Esophagus squamous epithelium (tissue), 5 donors: Measurements from ENCODE around the gene FAM174C. TPM values are rescaled to one million over a fixed set of nuclear protein-coding genes. Genes with fewer than 3 reads are reported as not detected.
A peak's percentile ranks its signal among the peaks of the same experiment; 100 is the strongest.

ENCODE experiments used
- DNase-seq: peaks from one replicate; lab custom pipeline; 2025; lab: John Stamatoyannopoulos, UW
- H3K27ac ChIP-seq, 4 donors: fragments of 200-600 bp; sonication (generic); one replicate each; pipeline ENCODE4 v1.5.1; 2016 to 2019; ENCODE audit warnings: mild to moderate bottlenecking in 1 of 4
- H3K27me3 ChIP-seq, 4 donors: fragments of 200-600 bp; sonication (generic); 1 replicate in 3 of 4; 2 replicates in 1 of 4; pipeline versions ENCODE4 v1.5.1 to v1.6.0; 2017 to 2021; ENCODE audit warnings: antibody characterized with exemption in 1 of 4
- H3K36me3 ChIP-seq, 3 donors: fragments of 200-600 bp; sonication (generic); one replicate each; pipeline ENCODE4 v1.5.1; 2016 to 2019
- H3K4me1 ChIP-seq, 3 donors: fragments of 200-600 bp; sonication (generic); one replicate each; pipeline ENCODE4 v1.5.1; 2017 to 2019
- H3K4me3 ChIP-seq, 4 donors: fragments of 200-600 bp; sonication (generic); 1 replicate in 3 of 4; 2 replicates in 1 of 4; pipeline ENCODE4 v1.5.1; 2016 to 2019; ENCODE audit warnings: mild to moderate bottlenecking in 2 of 4, moderate library complexity in 1 of 4
- H3K9me3 ChIP-seq, 3 donors: fragments of 200-600 bp; sonication (generic); one replicate each; pipeline ENCODE4 v1.5.1; 2016 to 2019
- CTCF ChIP-seq, 6 experiments: fragments of 450-650 bp in 4 of 6; fragments of 200-600 bp in 2 of 6; sonication (generic) in 2 of 6; IDR thresholded peaks; one replicate each; pipeline ENCODE4 v1.5.1; 2016 to 2019; ENCODE audit warnings: antibody characterized with exemption in 6 of 6, mild to moderate bottlenecking in 4 of 6, moderate library complexity in 4 of 6
- POLR2A ChIP-seq, 4 donors: fragments of 450-650 bp; IDR thresholded peaks; one replicate each; pipeline ENCODE4 v1.6.1; 2017; ENCODE audit warnings: antibody characterized with exemption in 4 of 4, mild to moderate bottlenecking in 4 of 4, moderate library complexity in 3 of 4
- WGBS, 2 donors: methylation state at CpG; one replicate each; pipeline ENCODE4 v1.1.5; 2018; 5-methylcytosine and 5-hydroxymethylcytosine counted together
- intact Hi-C: fragments of 100-400 bp; cut with DNase I; formaldehyde crosslinking; loops from one replicate; pipeline ENCODE4 v1.15.0; 2022
- total RNA-seq, 4 donors: library from RNA; depleted of rRNA; stranded (reverse); fragments of >200 nt; gene quantifications; one replicate each; pipeline ENCODE4 v1.1.0, GENCODE V29; 2016
- donor health status: DM: yes; HTN: yes; CAD: no.

Gene FAM174C
- total RNA-seq, 4 donors from 2014 or later = 31.5 to 69.8 (median 50.5) TPM

GRCh38 chr19:1240925-1241324 is 34.4 kb upstream of the FAM174C start:
- Histone ChIP-seq H3K27ac (peak overlapping the region; percentile 79 to 99 (median 94)), H3K27me3 (peaks cover 0 to 13% (median 0%) of the 10 kb centered on the region in 4 donors), H3K36me3 (peaks cover 0 to 13% (median 0%) of the 10 kb centered on the region in 3 donors), H3K4me3 (peak overlapping the region in 2 of 4 donors; percentile 93 to 96), H3K4me1 (peaks cover 65 to 94% (median 78%) of the 10 kb centered on the region in 3 donors), H3K9me3 (no peaks in the 10 kb centered on the region)
- TF ChIP-seq CTCF (IDR thresholded peaks at IDR 0.05) (no peak), POLR2A (IDR thresholded peaks at IDR 0.05) (no peak)
- 70% methylated on average over 8 of the region's 15 CpGs; no CpG with 5 or more reads in 1 of the 2 donors for WGBS, 2 donors
- no peak for DNase-seq
- intact Hi-C loops = no loop called here

GRCh38 chr19:1241417-1242095 is 33.8 kb upstream of the FAM174C start, which contains the start of gene ATP5F1D:
TSS of gene ATP5F1D (plus strand) at chr19:1241751. CDS start at chr19:1241851, 100 bp downstream.
- intact Hi-C loops = no loop called here
- H3K4me3 ChIP-seq = peak within 1 kb of the TSS; percentile 65 to 96 (median 94)
- 1 to 4% methylated on average over 8 to 32 of the region's 79 CpGs for WGBS, 2 donors

GRCh38 chr19:1243768-1244692 is 31.3 kb upstream of the FAM174C start:
- intact Hi-C loops = loop anchor here (2.0 kb wide), 1 partner anchor 23 kb away; no protein-coding TSS in a partner anchor
- no peak for DNase-seq
- TF ChIP-seq CTCF (IDR thresholded peaks at IDR 0.05) = peak; percentile 92 to 98 (median 98)
- peak in 1 of 4 donors; percentile 21 for TF ChIP-seq POLR2A (IDR thresholded peaks at IDR 0.05)
- peak overlapping the region; percentile 90 to 100 (median 98) for H3K27ac ChIP-seq
- peak overlapping the region; percentile 19 to 60 (median 40) for H3K4me3 ChIP-seq
- H3K4me1 ChIP-seq = peaks cover 67 to 91% (median 67%) of the 10 kb centered on the region in 3 donors
- no peaks in the 10 kb centered on the region for H3K9me3 ChIP-seq
- peaks cover 0 to 13% (median 0%) of the 10 kb centered on the region in 3 donors for H3K36me3 ChIP-seq
- 21 to 80% methylated on average over 3 to 14 of the region's 33 CpGs for WGBS, 2 donors
- H3K27me3 ChIP-seq = no peaks in the 10 kb centered on the region

More at GRCh38 chr19:1241417-1242095, 33.8 kb upstream of the FAM174C start, which contains the start of gene ATP5F1D:
- H3K36me3 ChIP-seq = peaks cover 0 to 13% (median 0%) of the 10 kb centered on the region in 3 donors
- TF ChIP-seq CTCF (IDR thresholded peaks at IDR 0.05) = peak in 1 of 6 experiments; percentile 20
- peak in 3 of 4 donors; percentile 29 to 82 (median 41) for TF ChIP-seq POLR2A (IDR thresholded peaks at IDR 0.05)
- peak within 1 kb of the TSS; percentile 92 to 99 (median 96) for H3K27ac ChIP-seq
- peaks cover 67 to 94% (median 78%) of the 10 kb centered on the region in 3 donors for H3K4me1 ChIP-seq
- H3K27me3 ChIP-seq = peaks cover 0 to 9% (median 0%) of the 10 kb centered on the region in 4 donors
- DNase-seq = no peak
- no peaks in the 10 kb centered on the region for H3K9me3 ChIP-seq

GRCh38 chr19:1244693-1245451 is 30.5 kb upstream of the FAM174C start:
- H3K4me1 ChIP-seq = peaks cover 64 to 84% (median 67%) of the 10 kb centered on the region in 3 donors
- peak overlapping the region; percentile 90 to 100 (median 98) for H3K27ac ChIP-seq
- H3K9me3 ChIP-seq = no peaks in the 10 kb centered on the region
- H3K4me3 ChIP-seq = peak overlapping the region; percentile 19 to 60 (median 40)
- no peak for DNase-seq
- no peaks in the 10 kb centered on the region for H3K27me3 ChIP-seq
- H3K36me3 ChIP-seq = peaks cover 0 to 15% (median 0%) of the 10 kb centered on the region in 3 donors
- WGBS, 2 donors = 0 to 37% methylated on average over 1 to 6 of the region's 31 CpGs
- intact Hi-C loops = loop anchor here (2.0 kb wide), 1 partner anchor 22 kb away; no protein-coding TSS in a partner anchor
- TF ChIP-seq CTCF (IDR thresholded peaks at IDR 0.05) (no peak), POLR2A (IDR thresholded peaks at IDR 0.05) (peak in 1 of 4 donors; percentile 22)
